HG02943 (cell line): ENCODE data around the gene PRRX1.

Experiments
- ATAC-seq: cut with Tn5 transposase; IDR thresholded peaks from one replicate; pipeline ENCODE4 v1.9.1; 2021; ENCODE audit warnings: mild to moderate bottlenecking, low read depth, moderate library complexity; ENCODE audit not compliant: unreplicated experiment

The PRRX1 gene

DNA sequence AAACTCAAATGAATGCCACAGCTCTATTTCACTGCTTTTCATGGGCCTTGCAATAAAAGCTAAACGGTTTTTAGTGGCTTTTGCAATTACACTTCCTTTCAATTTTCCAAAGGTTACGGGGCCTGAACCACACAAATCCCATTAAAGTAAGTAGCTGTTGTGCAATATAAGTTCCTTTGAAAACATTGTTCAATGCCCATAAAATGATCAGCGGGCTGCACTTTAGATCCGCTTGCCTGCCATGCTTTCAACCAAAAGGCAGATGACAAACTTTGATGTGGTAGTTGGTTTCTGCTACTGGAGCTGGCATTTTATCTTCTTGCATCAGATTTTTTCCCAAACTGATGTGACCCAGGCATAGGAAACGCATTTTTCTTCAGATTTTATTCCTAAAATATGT lies 50.2 kb downstream of the PRRX1 start:
- no peak for ATAC-seq

DNA sequence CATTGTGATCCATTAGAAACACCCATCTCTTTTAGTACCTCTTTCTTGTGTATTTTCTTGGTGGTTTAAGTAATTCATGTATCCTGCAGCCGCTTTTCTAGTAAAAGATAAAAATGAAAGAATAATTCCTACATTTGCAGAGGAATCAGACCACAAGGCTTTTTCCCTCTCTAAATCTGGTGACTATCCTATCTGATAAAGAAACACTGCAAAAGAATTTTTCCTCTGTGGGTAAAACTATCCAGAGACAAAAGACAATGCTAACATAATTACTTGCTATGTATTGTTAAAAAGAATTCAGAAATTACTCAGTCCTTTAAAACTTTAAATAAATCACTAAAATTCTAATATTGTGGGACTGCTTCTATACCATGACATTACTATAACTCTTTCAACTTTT lies 51.0 kb downstream of the PRRX1 start:
- no peak for ATAC-seq

DNA sequence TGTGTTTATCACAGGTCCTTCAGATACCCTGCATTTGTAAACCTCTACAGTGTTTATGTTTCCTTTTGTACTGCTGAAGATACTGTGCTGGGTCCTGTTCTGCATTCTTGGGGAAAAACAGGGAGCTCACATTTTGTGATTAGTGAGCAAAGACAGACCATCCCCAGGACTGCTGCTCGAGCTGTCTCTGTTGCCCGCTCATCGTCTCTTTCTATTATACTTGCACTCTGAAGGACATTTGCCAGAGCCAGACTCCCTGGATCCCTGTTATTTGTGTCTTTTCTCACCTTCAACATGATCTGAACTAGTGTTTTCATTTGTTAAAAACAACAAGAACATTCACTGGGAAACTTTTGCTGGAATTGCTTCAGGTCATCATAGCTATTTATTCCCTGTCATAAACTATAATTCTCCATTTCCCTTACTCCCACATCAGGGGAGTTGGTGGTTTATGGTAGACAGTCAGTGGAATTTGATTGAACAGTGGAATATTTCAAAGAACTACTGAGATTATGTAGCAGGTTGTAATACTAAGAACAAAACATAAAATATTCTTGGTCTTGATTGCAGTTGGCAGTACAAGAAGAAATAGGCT lies 53.0 kb downstream of the PRRX1 start:
- no peak for ATAC-seq

DNA sequence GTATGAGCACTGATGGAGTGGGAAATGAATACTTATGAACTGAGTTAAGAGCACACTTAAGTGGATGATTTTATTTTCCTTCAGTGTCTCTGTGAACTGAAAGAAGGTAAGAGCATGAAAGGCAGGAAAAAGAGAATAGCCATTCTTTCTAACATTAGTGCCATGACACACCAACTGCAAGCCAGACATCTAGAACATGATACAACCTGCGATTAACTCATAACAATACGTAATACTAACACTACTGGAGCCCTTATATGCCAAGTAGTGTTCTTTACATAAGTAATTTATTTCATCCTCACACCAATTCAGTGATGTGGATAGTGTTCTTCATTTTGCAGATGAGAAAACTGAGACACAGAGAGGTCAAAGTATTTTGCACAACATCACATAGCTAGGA lies 56.7 kb downstream of the PRRX1 start:
- ATAC-seq, result no peak

DNA sequence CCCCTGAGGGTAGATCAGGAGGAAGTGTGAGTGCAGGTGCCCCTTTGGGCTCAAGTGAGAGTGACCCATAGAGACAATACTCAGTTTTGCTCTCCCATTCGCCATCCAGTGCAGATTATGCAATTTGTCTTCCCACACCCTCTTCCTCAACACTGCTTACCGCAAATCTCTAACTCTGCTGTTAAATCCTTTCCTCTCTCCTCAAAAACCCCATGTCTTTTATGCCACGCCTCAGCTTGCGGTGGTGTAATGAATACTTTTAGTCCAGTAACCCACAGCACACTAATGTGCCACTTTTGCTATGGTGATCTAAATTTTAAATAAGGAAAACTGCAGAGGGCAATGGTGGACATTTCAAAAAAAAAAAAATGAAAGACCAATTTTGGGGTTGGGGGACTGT lies 57.7 kb downstream of the PRRX1 start:
- ATAC-seq, result no peak

DNA sequence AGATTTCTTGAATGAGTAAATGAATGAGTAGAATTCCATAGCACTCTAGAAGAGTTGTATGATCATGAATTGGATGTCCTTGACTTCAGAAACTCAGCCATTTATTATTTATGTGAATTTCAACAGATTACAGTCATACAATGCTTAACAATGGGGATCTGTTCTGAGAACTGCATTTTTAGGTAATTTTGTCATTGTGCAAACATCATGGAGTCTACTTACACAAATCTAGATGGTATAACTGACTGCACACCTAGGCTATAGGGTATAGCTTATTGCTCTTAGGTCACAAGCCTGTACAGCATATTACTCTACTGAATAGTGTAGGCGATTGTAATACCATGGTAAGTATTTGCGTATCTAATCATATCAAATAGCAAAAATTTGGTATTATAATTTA lies 59.6 kb downstream of the PRRX1 start:
- ATAC-seq, result no peak

DNA sequence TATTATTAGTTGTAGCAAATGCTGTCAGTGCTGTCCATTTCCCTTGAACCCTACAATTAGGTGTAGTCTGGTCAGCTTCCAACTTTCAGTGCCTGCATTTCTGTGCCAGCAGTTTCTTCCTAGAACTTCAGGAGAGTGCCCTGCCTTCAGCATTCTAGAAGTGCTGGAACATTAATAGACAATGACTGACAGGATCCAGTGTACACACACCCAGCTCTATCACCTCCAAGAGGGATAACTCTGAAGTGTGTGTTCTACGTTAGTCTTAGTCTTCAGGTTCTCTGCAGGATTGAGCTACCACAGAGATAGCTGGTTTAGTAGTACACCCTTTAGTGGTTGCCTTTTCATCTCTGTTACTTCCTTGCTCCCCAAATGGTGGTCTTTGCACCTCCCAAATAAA lies 61.4 kb downstream of the PRRX1 start:
- ATAC-seq, result no peak

DNA sequence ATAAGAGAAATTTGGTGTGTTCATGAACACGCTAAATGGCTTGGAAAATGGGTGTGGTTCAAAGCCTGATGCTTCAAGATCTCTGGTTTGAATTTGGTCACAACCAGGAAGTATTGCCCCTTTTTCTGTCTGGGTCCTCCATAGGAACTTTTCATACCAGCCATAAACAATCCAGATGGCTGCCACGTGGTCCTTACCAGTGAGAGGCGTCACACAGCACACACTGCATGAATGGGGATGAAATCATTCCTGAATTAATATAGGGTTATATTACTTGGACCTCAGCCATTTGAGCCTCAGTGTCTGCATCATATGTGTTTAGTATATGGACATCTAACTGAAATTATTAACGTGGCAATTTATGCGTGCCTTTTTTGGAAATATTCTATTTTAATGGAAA lies 64.0 kb downstream of the PRRX1 start:
- ATAC-seq, result no peak

DNA sequence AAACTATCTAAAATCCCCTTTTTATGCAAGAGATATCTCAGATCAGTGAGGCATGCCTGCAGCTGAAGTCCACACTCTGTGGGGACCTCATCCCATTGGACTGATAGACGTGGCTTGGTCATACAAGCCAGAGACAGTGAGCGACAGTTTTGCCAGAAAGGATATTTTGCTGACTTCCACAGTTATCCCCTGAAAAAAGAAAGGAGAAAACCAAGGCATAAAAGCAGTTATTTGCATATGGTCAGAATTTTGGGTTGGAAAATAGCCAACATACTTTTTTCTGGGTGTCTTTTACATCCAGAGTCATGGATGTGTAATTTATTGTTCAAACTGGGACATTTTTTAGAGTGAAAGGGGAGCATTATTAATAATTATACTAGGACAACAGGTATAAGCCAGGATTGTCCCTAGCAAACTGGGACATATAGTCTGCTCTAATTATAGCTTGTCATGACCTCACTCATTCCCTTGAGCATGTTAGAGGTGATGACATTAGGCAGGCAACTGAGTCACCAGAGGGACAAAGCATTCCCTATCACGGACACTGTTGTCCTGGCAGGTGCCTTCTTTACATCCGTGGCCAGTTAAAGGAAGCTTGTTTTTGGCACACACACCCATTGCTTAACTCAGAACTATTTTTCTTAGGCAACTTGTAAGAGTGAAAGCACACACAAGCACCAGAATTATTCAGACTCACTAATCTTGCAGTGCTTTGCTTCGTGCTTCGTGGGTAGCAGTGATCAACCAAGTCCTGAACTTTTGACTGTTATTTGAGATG lies 65.5 kb downstream of the PRRX1 start:
- no peak for ATAC-seq

DNA sequence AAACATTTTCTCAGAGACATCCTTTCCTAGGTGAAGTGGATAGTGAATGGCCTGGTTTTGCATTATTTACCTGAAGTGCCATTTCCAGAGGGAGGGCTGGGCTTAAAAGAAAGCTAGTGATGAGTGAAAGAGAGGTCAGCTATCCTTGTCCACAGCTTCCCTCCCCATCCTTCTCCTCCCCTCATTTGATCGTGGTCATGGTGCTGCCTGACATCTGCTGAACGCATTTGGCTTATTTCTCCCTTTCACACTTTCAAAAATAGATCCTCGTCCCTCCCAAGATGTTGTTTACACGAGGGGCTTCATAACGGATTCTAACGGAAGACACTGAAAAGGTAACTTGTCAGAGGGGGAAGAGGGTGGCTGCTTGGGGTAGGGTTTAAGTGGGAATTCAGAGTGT lies 66.1 kb downstream of the PRRX1 start:
- ATAC-seq, result no peak

DNA sequence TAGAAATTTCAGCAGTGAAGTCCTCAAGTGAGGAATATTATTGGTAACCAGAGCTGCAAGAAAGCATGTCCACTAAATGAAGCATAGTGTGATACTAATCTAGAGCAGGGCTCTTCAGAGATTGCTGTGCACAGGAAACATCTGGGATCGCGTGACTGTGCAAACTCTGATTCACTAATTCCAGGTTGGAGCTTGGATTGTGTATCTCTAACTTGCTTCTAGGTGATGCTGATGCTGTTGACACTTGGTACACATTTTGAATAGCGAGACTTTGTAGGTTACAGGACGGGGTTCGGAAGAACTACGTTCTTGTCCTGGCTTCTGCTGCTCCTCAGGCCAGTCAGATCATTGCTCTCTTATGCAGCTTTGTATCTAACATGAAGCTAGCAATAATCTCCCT lies 66.5 kb downstream of the PRRX1 start:
- ATAC-seq, result no peak

DNA sequence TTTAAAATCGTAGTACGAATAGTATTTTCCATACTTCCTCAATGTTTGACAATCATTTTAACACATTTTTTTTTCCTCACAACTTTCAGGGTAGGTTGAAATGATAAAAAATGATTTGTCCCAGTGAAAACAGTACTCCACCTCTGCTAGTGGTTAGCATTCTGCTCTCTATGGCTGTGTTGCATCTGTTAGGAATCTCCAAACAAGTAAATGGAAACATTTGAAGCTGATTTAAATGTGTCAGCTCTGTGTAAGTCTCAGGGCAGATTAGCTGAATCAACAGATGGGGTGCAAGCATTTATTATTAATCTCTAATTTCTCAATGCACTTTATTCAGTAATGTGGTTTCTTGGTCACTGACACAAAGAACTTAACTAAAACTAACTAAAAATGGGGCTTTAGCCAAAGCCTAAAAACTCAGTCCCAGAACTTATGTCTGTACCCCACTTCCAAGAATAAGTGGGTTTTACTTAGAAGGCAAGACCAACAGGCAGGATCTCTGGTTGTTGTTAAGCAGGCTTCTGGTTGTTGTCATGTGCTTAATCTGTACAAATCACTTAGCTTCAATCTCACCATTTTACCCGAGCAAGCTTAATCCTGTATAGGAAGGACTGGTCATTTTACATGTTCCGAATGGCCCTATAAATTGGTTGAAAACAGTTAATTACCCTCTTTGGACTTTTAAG lies 67.8 kb downstream of the PRRX1 start:
- no peak for ATAC-seq

DNA sequence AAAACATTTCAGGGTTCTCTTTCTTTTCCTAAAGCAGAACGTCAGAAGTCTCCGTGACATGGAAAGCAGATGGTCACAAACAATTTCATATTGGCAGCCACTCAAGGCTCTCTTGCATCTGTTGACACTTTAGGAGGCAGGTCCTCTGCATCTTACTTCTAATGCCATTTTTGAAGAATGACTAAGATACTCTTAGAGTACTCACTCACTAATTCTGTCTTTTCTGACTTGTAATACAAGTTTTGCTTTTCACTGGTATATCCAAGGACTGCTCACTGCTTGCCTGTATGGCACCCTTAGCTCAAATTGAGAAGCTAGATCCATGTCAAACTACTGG lies 68.3 kb downstream of the PRRX1 start:
- no peak for ATAC-seq

DNA sequence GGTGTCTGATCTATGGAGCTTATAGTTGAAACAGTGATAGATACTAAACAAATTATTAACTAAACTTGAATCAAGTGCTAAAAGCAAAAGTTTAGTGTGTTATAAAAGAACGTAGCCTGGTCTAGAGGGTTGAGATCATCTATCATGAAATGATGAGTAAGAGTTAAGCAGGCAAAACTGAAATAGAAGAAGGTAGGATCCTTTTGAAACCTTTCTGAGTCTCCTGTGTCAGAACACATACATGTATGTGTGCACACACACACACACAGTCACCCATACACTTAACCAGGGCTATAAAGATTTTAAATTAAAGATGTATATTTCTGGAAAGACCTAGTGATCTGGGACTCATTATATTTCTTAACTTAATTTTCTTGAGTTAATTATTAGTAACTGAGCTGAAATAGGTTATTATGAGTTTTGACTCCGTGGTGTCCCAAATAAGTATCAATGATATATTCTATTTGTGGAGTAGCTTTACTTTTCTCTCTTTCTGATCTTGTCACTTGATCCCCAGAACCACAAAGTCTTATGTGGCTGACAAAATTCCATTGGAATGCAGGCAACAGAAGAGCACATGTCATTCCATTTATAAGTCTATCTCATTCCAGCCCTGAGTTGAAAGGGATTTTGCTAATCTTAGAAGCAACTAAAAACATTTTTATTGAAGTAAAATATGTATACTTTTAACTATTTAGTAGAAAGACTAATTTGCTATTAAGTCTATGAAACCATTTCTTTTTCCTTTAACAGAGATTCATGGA lies 70.7 kb downstream of the PRRX1 start:
- ATAC-seq, result no peak

DNA sequence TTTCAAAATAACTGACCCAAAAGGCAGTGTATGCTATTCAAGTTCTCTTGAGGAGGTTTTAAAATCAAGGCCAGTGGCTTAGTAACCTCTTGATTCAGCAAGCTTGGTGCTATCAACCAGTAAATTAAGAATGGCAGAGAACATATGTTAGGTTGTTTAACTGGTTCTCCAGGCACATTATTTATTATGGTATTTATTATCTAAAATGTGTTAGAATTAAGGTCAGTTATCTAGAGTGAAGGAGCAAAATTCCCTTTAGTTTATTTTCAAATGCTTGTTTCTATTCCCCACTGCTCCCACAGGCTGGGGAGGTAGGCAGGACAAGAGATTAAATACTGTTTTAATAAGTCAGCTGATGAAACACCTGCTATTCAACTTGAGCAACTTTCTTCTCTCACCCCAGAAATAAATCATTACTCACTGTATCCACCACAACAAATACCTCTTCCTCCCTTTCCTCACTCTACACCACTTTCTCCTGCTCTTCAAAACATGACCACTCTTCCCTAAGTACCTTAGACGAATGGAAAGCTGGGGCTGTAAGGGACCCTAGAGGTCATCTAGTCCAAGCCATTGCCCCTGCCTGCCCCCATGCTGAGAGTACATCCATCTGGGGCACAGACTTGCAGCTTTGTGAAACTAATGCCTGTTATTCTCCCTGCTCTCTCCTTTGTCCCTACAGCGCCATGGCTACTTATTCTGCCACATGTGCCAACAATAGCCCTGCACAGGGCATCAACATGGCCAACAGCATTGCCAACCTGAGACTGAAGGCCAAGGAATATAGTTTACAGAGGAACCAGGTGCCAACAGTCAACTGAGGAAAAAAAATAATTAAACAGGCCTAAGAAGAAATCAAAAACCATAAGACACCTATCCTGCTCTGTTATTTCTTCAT lies 71.7 kb downstream of the PRRX1 start:
- ATAC-seq, result no peak

DNA sequence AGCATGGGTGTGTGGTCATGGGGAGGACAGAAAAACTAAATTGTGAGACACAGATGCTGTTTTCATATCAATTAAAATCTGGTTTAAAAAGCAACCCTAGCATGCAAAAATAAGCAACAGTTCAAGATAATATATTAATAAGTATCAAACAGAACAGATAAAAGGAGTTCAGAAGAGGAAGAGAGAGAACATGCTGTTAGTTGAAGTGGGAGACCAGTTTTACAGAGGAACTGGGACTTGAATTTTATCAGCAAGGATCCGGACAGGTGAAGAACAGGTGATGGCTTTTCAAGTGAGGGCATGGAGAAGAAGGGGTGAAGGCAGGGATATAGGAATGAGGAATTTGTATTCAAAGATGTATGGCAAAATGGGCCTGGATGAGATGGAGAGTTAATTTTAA lies 75.9 kb downstream of the PRRX1 start:
- no peak for ATAC-seq

DNA sequence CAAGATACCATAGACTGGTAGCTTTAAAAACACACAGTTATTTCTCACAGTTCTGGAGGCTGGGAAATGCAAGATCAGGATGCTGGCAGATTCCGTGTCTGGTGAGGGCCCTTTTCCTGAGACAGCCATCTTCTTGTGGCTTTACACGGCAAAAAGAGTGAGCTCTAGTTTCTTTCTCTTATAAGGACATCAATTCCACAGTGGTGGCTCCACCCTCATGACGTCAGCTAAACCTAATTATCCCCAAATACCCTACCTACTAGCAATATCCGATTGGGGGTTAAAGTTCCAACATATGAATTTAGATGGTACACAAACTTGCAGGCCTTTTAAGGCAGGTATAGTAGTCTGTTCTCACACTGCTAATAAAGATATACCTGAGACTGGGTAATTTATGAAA lies 77.7 kb downstream of the PRRX1 start:
- no peak for ATAC-seq

DNA sequence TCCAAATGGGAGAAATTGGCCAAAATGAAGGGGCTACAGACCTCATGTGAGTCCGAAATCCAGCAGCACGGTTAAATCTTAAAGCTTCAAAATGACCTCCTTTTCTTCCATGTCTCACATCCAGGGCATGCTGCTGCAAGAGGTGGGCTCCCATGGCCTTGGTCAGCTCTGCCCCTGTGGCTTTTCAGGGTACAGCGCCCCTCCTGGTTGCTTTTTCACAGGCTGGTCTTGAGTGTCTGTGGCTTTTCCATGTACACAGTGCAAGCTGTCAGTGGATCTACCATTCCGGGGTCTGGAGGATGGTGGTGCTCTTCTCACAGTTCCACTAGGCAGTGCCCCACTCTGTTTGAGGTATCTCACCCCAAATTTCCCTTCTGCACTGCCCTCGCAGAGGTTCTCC lies 78.7 kb downstream of the PRRX1 start:
- ATAC-seq, result no peak

DNA sequence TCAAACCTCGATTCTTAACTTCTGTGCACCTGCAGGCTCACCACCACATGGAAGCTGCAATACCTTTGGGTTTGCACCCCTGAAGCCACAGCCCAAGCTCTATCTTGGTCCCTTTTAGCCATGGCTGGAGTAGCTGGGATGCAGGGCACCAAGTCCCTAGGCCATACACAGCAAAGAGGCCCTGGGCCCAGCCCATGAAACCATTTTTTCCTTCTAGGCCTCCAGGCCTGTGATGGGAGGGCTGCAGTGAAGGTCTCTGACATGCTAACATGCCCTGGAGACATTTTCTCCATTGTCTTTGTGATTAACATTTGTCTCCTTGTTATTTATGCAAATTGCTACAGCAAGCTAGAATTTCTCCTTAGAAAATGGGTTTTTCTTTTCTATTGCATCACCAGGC lies 79.2 kb downstream of the PRRX1 start:
- no peak for ATAC-seq

DNA sequence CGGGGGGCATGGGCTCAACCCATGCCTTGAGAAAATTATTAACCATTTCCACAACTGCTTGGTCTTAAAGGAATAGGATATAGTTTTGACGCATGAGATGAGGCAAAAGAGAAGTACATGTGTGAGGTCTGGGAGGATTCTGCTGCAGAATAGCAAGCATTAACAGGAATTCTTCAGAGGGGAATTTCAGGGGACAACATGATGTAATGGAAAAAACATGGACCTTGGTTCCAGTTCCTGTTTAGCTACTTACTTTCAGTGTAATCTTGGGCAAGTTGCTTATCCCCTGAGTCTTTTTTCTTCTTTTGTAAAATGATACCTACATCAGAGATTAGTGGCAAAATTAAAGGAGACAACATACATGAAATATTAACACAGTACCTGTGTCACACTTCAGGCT lies 85.6 kb downstream of the PRRX1 start:
- ATAC-seq, result no peak
